H9 (cell line): ENCODE data around the gene CCM2. TPM values are rescaled to one million over a fixed set of nuclear protein-coding genes. Genes with fewer than 3 reads are reported as not detected.

Experiments used
- DNase-seq: peaks from one replicate; pipeline ENCODE4 v3.0.0-alpha.2; 2017
- H2AFZ ChIP-seq: one replicate; pipeline ENCODE4 v1.6.1; 2013; ENCODE audit warnings: mild to moderate bottlenecking, low read length, control low read depth, moderate library complexity
- H2AK5ac ChIP-seq: 2 replicates; pipeline ENCODE4 v1.6.1; 2013; ENCODE audit warnings: low read length, control low read depth, mixed read lengths; ENCODE audit not compliant: insufficient read length
- H2BK120ac ChIP-seq: one replicate; pipeline ENCODE4 v1.6.1; 2013; ENCODE audit warnings: low read depth, mild to moderate bottlenecking, low read length, control low read depth, inconsistent platforms; ENCODE audit not compliant: poor library complexity, severe bottlenecking
- H2BK12ac ChIP-seq: 2 replicates; pipeline ENCODE4 v1.6.1; 2013; ENCODE audit warnings: low read length, control low read depth, mixed read lengths, low read depth; ENCODE audit not compliant: insufficient read length
- H2BK15ac ChIP-seq: 2 replicates; pipeline ENCODE4 v1.6.1; 2013; ENCODE audit warnings: low read depth, low read length, control low read depth
- H2BK20ac ChIP-seq: one replicate; pipeline ENCODE4 v1.6.1; 2013; ENCODE audit warnings: low read depth, mild to moderate bottlenecking, low read length, control low read depth, inconsistent platforms; ENCODE audit not compliant: poor library complexity, severe bottlenecking
- H2BK5ac ChIP-seq: 2 replicates; pipeline ENCODE4 v1.6.1; 2013; ENCODE audit warnings: low read length, control low read depth, mixed read lengths; ENCODE audit not compliant: insufficient read length
- H3K14ac ChIP-seq: 2 replicates; pipeline ENCODE4 v1.6.1; 2013; ENCODE audit warnings: low read length, control low read depth; ENCODE audit not compliant: insufficient read depth
- H3K18ac ChIP-seq: 2 replicates; pipeline ENCODE4 v1.6.1; 2013; ENCODE audit warnings: low read depth, mild to moderate bottlenecking, mixed read lengths, low read length, control low read depth; ENCODE audit not compliant: insufficient read length
- H3K23ac ChIP-seq: 2 replicates; pipeline ENCODE4 v1.6.1; 2013; ENCODE audit warnings: low read length, control low read depth, mixed read lengths, low read depth; ENCODE audit not compliant: insufficient read length
- H3K23me2 ChIP-seq: 2 replicates; pipeline ENCODE4 v1.6.1; 2013; ENCODE audit warnings: low read depth, mild to moderate bottlenecking, mixed read lengths, low read length, control low read depth; ENCODE audit not compliant: insufficient read length, poor library complexity, severe bottlenecking
- H3K27ac ChIP-seq: 2 replicates; pipeline ENCODE4 v1.5.1; 2013; ENCODE audit warnings: low read length, control low read depth, mixed read lengths, low read depth; ENCODE audit not compliant: insufficient read length
- H3K27me3 ChIP-seq: 2 replicates; pipeline ENCODE4 v1.6.1; 2013; ENCODE audit warnings: low read length, control low read depth, inconsistent platforms; ENCODE audit not compliant: insufficient read depth
- H3K4ac ChIP-seq: 2 replicates; pipeline ENCODE4 v1.6.1; 2013; ENCODE audit warnings: low read depth, mild to moderate bottlenecking, control low read depth, inconsistent platforms, low read length, moderate library complexity
- H3K4me1 ChIP-seq: 2 replicates; pipeline ENCODE4 v1.6.1; 2013; ENCODE audit warnings: low read length, control low read depth, inconsistent platforms; ENCODE audit not compliant: insufficient read depth
- H3K4me2 ChIP-seq: 2 replicates; pipeline ENCODE4 v1.6.1; 2013; ENCODE audit warnings: low read length, control low read depth, mixed read lengths; ENCODE audit not compliant: insufficient read length, insufficient read depth
- H3K56ac ChIP-seq: 2 replicates; pipeline ENCODE4 v1.6.1; 2013; ENCODE audit warnings: low read depth, mild to moderate bottlenecking, mixed read lengths, low read length, control low read depth; ENCODE audit not compliant: insufficient read length
- H3K79me1 ChIP-seq: 2 replicates; pipeline ENCODE4 v1.6.1; 2013; ENCODE audit warnings: low read depth, mild to moderate bottlenecking, moderate library complexity, low read length, control low read depth, inconsistent platforms; ENCODE audit not compliant: insufficient read depth, poor library complexity, severe bottlenecking
- H3K79me2 ChIP-seq: 2 replicates; pipeline ENCODE4 v1.6.1; 2013; ENCODE audit warnings: low read length, control low read depth, inconsistent platforms; ENCODE audit not compliant: insufficient read depth
- H3K9ac ChIP-seq: 2 replicates; pipeline ENCODE4 v1.6.1; 2013; ENCODE audit warnings: low read length, control low read depth, mixed read lengths; ENCODE audit not compliant: insufficient read length; ENCODE audit errors: extremely low read depth
- H3K9me3 ChIP-seq: one replicate; pipeline ENCODE4 v1.6.1; 2013; ENCODE audit warnings: low read depth, low read length, inconsistent platforms; ENCODE audit not compliant: control insufficient read depth
- H3T11ph ChIP-seq: one replicate; pipeline ENCODE4 v1.6.1; 2013; ENCODE audit warnings: mild to moderate bottlenecking, low read length, control low read depth, inconsistent platforms
- H4K20me1 ChIP-seq: one replicate; pipeline ENCODE4 v1.6.1; 2013; ENCODE audit not compliant: control insufficient read depth, insufficient read length, insufficient read depth
- H4K5ac ChIP-seq: 2 replicates; pipeline ENCODE4 v1.6.1; 2013; ENCODE audit warnings: low read depth, mild to moderate bottlenecking, mixed read lengths, low read length, control low read depth; ENCODE audit not compliant: insufficient read length
- H4K8ac ChIP-seq: replicated peaks from 2 replicates; pipeline ENCODE4 v1.6.1; 2013; ENCODE audit warnings: low read length, control low read depth, mixed read lengths, low read depth; ENCODE audit not compliant: insufficient read length
- H4K91ac ChIP-seq: 2 replicates; pipeline ENCODE4 v1.6.1; 2013; ENCODE audit warnings: low read depth, mild to moderate bottlenecking, moderate library complexity, mixed read lengths, low read length, control low read depth; ENCODE audit not compliant: insufficient read length
- H3K27ac Mint-ChIP-seq, 3 experiments: 2 replicates in 2 of 3; 3 replicates in 1 of 3; pipeline ENCODE4 v1.8.0; 2020 to 2021; ENCODE audit warnings: mixed read lengths in 3 of 3, mild to moderate bottlenecking in 1 of 3, moderate library complexity in 1 of 3
- H3K27me3 Mint-ChIP-seq: 2 replicates; pipeline ENCODE4 v1.8.0; 2021; ENCODE audit warnings: low read depth, mild to moderate bottlenecking, moderate library complexity, mixed read lengths
- H3K36me3 Mint-ChIP-seq, 3 experiments: 2 replicates in 2 of 3; 3 replicates in 1 of 3; pipeline ENCODE4 v1.8.0; 2020 to 2021; ENCODE audit warnings: low read depth in 3 of 3, mixed read lengths in 3 of 3; ENCODE audit not compliant: insufficient read depth in 1 of 3
- H3K4me1 Mint-ChIP-seq, 2 experiments: 2 replicates each; pipeline ENCODE4 v1.8.0; 2020; ENCODE audit warnings: mixed read lengths in 2 of 2
- H3K4me3 Mint-ChIP-seq, 2 experiments: 2 replicates in 1 of 2; 3 replicates in 1 of 2; pipeline ENCODE4 v1.8.0; 2020 to 2021; ENCODE audit warnings: mild to moderate bottlenecking in 2 of 2, mixed read lengths in 2 of 2, moderate library complexity in 1 of 2
- H3K9me3 Mint-ChIP-seq, 2 experiments: 2 replicates in 1 of 2; 3 replicates in 1 of 2; pipeline ENCODE4 v1.8.0; 2020; ENCODE audit warnings: mild to moderate bottlenecking in 2 of 2, mixed read lengths in 2 of 2, moderate library complexity in 1 of 2
- CTCF ChIP-seq: fragments of 200-600 bp; sonication (generic); conservative IDR thresholded peaks from 3 replicates; pipeline ENCODE4 v1.8.0; 2021; ENCODE audit warnings: antibody characterized with exemption, mild to moderate bottlenecking
- WGBS: extraction: QIAGEN DNeasy Blood & Tissue Kit; methylation state at CpG from one replicate; pipeline ENCODE4 v1.1.7; 2013; ENCODE audit warnings: missing lambda C conversion rate, low lambda C conversion rate, mixed read lengths; ENCODE audit not compliant: insufficient read length; ENCODE audit errors: extremely low coverage; 5-methylcytosine and 5-hydroxymethylcytosine counted together
- total RNA-seq: library from RNA; stranded (reverse); gene quantifications from 2 replicates; pipeline ENCODE4 v1.2.1, GENCODE V29; 2021

CCM2 gene
- total RNA-seq, 1 experiment from 2014 or later: 30.4 TPM

- Histone ChIP-seq H2AK5ac (no peak overlapping the region), H3K79me1 (no peaks in the 10 kb centered on the region), H3K9ac (no peak overlapping the region), H2BK12ac (no peak overlapping the region), H3K23me2 (no peaks in the 10 kb centered on the region), H2BK5ac (no peak overlapping the region), H4K20me1 (no peaks in the 10 kb centered on the region), H3K56ac (no peak overlapping the region), H3K23ac (no peak overlapping the region), H3K4ac (no peak overlapping the region), H3K79me2 (no peaks in the 10 kb centered on the region), H2BK20ac (no peak overlapping the region), H3K4me1 (no peaks in the 10 kb centered on the region), H3K4me2 (no peak overlapping the region), H2BK15ac (no peak overlapping the region), H3K14ac (no peak overlapping the region), H4K5ac (no peak overlapping the region), H3K27me3 (no peaks in the 10 kb centered on the region), H2AFZ (no peak overlapping the region), H2BK120ac (no peak overlapping the region), H3K18ac (no peak overlapping the region), H3T11ph (no peak overlapping the region), H4K91ac (no peak overlapping the region), H3K9me3 (no peaks in the 10 kb centered on the region), H4K8ac (no peak overlapping the region), H3K27ac (no peak overlapping the region)
- Mint-ChIP-seq H3K27me3 (no peaks in the 10 kb centered on the region), H3K9me3 (no peaks in the 10 kb centered on the region), H3K4me3 (no peak overlapping the region), H3K36me3 (peaks cover 8 to 51% (median 36%) of the 10 kb centered on the region in 3 experiments; a peak in 5 of 7 replicates), H3K27ac (no peak overlapping the region), H3K4me1 (peaks cover 18 to 20% of the 10 kb centered on the region in 2 experiments)
- TF ChIP-seq CTCF: no peak
- no peak for DNase-seq
- no CpG with 5 or more reads among the region's 5 CpGs for WGBS
Observed at GRCh38 chr7:45039106-45039505, 39.1 kb downstream of the CCM2 start.
